UCSD-AML1 (cell line): ENCODE results near the gene YPEL1.

ENCODE experiments used
- DNase-seq: peaks from one replicate; lab custom pipeline; 2025; ENCODE audit not compliant: unreplicated experiment; lab: John Stamatoyannopoulos, UW

YPEL1 gene

GRCh38 chr22:21735200-21736083, at the start of gene YPEL1:
YPEL1 (minus strand) TSS chr22:21735794; CDS start chr22:21710744, 25,050 bp downstream.
- peak; percentile 96 for DNase-seq

- DNase-seq = no peak
These were observed 44.7 kb upstream of the YPEL1 start for GRCh38 chr22:21780259-21780658.

DNA sequence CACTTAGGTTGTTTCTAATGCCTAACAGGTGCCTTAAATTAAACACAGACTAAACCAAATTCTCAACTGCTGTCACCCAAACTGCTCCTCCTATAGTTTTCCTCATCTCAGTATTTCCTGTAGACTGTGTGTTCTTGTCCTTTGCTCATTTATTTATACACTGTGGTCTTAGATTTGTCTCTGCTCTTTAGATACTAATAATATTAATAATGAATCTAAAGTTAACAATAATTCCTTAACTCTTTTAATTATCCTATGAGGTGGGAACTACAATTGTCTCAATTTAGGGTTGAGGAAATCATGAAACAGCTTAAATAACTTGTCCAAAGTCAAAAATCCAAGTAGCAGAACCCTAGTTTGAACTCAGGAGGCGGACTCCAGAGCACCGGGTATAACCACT, 43.9 kb upstream of the YPEL1 start:
- no peak for DNase-seq

DNA sequence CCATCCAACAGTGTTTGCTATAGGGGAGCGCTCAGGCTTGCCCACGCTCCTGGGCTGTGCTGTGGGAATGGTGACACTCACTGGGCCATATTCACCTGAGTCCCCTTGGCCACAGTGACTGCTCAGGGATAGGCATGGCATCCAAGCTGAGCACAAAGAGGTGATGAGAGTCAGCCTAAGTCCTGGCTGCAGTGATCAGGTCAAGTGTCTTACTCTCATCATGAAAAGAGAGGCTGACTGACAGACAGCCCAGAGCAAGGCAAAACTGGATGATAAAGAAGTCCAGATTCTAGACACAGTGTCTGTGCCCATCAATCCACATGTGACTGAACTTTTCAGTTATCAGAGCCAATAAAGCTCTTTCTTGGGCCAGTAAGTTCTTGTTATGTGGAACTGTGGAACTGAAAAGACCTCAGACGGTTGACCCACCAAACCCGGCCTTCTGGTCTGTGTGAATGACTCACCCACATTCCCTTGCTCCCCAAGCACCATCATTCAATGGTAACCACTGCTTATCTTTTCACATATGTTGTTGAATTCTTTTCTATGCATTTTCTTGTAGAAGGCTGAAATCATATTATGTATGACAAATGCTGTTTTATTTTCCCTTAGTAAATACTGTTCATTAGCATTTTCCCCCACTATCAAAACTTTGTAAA, 43.2 kb upstream of the YPEL1 start:
- no peak for DNase-seq

DNA sequence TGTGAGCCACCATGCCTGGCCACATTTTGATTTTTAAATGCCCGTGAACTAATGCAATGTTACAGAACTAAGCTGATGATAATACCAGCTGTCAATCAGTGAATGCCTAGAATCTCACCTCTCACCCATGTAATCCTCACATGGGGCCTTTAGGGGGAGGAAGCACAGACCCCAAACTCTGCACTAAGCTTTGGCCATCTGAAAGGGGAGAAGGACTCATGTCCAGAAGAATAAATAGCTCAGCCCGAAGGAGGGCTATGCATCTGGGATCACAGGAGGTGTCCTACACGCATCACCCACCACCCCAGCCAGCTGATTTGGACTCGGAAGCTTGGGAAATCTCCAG, 36.0 kb upstream of the YPEL1 start:
- DNase-seq = no peak

DNA sequence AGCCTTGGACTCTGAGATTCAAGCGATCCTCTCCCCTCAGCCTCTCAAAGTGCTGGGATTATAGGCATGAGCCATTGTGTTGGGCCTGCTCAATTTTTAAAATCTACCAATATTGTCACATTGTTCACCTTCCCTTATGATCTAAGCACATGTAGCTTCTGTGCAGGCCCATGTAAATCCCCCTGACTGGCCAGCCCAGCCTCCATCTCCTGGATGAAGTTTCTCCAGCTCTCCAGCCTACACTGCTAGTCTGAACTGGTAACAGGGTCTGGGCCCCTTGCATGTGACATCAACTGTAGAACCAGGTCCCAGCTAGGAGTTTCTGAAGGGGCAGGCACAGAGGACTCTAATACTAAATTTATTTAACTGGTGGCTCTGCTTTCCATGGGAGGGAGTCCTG, 32.8 kb upstream of the YPEL1 start:
- DNase-seq = no peak

GRCh38 chr22:21766691-21767462, 31.3 kb upstream of the YPEL1 start:
- no peak for DNase-seq

DNA sequence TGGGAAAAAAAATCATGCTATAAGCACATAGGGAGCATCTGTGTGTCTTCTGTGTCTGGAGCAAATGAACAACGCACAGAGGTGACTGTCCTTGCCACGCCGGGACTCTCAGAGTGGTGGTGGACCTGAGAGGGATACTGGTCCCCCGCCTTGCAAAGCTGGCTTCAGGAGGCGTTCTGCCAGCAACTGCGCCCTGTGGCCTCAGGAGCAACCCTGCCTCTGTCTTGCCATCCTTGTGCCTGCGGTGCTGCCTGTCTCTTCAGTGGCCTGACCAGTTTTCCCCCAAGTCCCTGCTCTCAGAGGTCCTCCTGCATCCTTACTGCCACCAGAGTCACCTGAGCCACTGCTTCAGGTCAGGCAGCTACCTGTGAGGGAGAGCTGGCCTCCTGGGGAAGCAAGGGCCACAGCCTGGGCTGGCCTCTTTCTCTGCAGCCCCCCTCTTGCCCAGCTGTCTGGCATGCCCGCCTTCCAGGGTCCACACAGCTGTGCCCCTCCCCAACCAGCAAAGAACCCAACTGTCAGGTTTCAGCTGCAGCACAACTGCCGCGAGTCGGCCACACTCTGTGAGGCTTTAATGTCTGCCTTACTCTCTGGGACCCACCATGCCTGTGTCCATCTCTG, 30.4 kb upstream of the YPEL1 start:
- DNase-seq = no peak

- no peak for DNase-seq
These were observed 28.6 kb upstream of the YPEL1 start for GRCh38 chr22:21764038-21764804.

GRCh38 chr22:21762712-21763581, 27.4 kb upstream of the YPEL1 start:
- DNase-seq = no peak

DNA sequence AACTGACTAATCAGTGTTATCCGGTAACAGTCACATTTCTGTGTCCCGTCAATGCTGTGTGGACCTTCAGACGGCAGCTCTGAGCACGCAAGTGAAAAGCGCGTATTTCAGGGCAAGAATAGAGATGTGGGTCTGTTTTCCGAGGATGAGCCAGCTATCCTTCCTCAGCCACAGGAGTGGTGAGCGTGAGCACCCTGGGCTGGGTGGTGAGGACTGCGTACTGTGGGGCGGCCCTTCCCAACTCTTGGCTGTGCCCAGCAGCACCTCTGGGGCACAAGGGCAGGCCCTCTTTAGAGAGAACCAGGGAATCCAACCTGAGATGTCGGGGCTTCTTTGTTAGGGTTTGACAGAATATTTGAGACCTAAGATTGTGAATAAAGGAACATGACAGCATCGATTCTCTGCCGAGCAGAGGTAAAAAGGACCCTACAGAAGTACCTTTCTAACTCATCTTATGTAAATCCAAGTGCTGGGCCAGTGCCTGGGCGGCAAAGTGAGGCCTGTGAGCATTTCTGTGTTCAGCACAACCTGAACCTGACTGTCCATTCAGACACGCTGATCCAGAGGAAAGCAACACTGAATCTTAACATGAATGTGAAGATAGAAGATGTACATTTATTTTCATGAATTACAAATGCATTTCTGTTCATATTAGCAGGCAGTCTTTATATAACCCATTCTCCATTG, 26.5 kb upstream of the YPEL1 start:
- DNase-seq = no peak

DNA sequence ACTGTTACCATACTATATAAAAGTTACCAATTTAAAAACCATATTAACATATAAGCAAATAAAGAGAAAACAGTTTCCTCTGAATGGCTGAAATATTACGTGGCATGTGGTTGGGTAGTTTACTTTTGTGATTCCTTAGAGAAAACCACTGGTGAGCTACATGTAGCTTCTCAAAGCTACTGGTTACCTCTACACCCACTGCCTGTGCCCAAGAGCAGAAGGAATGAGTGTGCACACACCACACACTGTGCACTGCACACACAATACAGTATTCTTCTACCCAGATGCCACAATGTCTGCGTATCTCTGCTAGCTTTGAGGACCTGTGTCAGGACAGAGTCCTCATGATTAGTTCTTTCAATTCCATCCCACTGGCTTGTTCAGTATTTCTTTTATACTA, 25.5 kb upstream of the YPEL1 start:
- DNase-seq = no peak

- DNase-seq = no peak
These were observed 25.0 kb upstream of the YPEL1 start for GRCh38 chr22:21760640-21761039.

DNA sequence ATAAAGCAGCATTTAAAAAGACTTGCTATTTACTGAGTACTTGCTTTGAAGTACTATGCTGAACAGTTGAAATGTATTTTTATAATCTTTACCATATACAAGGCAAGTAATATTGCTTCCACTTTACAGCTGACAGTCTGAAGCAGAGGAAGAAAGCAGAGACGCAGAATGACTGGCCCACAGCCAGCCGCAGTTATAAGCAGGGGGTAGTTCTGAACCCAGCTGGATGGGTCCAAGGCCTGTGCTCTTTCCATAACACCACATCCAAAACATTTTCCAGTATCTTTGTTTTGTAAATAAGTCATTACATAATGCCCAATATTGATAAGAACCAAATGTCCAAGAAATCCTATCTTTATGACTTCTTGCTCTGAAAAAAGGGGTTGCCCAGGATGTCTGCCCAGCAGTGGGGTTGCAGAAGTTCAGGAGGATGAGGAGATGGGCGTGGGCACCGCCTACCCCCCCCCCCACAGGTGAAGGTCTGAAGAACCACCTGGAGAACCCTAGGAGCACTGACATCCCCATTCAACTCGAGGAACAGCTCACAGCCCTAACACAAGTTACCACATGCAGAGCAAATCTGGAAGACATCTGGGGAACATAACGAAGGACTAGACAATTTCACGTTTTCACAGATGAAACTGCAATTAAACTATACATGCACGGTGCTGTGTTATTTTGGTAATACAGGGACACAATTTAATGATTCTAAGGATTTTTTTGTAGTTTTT, 24.2 kb upstream of the YPEL1 start:
- no peak for DNase-seq

DNA sequence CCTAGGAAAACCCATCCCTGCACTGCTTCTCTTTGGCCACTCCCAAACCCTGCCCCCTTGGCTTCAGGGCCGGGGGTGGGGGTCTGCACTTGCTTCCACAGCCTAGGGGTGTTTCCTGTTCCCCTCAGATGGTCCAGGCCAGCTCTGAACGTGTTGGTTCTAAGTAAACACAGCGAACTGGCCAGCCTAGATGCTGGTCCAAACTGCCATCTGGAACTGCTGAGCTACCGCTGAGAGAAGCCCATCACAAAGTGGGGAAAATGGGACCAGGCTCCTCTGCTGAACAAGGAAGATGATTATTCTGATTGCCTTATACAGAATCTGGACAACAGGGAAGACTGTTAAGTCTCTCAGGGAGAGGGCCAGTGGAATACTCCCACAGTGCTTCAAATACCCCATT, 23.5 kb upstream of the YPEL1 start:
- no peak for DNase-seq

DNA sequence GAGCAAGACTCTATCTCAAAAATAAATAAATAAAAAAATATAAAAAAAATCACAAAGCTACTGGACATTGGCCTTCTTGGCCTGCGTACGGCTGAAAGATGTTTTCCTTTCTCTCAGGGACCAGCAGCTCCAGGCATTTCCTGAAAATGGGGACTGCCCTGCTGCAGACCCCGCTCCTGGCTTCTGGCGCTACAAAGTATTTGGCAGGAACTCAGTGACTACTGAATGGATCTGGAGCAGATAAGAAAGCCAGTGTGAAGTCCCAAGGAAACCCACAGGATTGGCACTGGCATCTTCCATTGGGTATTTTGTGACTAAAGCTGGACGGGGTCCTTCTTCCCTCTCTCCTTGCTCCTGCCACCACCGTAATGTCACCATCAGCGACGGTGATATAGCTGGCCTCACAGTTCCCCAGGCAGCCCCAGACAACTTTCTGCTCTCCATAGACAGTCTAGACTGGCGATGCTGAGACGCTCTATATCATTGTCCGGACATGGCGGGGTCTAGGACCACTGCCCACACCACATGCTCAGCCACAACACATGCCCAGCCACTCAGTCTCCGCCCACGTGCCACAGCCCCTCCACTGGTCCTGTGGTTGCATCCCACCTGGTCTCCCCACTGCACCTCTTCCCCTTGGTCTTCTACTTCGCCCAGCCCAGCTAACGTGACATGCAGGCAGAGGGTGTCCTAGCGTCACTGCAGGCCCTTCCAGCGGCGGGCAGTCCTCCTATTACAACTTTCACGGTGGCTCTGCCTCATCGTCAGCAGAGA, 22.7 kb upstream of the YPEL1 start:
- no peak for DNase-seq

DNA sequence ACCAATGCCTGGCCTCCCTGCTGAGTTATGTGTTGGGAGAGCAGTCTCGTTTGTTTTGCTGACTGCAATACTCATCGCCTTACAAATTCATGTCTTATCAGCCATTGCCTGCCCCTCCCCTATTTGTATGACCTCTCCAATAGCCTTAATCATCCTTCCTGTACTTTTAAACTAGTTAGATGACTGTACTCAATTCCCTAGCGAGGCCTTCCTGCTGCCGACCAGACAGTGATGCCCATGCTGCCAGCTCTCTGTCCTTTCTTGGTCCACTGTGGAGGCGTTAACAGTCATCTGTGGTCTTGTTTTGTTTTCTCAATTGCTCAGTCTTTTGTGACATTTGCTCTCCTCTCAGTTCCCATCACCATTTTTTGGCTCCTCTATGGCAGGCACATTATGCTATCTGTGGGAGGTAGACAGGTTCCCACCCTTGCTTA, 20.3 kb upstream of the YPEL1 start:
- no peak for DNase-seq

DNA sequence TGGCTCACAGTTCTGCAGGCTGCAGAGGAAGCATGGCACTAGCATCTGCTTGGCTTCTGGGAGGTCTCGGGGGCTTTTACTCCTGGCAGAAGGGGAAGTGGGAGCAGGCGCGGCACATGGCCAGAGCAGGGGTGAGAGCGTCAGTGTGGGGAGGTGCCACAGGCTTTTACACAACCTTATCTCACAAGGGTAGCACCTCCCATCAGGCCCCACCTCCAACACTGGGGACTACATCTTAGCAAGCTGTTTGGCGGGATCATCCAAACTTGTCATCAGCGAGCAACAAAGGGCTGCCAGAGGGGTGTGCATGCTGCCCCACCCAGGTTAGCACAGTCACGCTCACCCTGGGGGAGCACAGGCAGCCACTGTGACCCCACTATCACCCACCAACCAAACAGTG, 18.9 kb upstream of the YPEL1 start:
- DNase-seq = no peak
